GM12872 (cell line): ENCODE results near the gene SBF1.

Experiments used
- CTCF ChIP-seq: IDR thresholded peaks from 3 replicates; pipeline ENCODE4 v1.5.1; 2011; ENCODE audit warnings: low read depth, mild to moderate bottlenecking, low read length, moderate library complexity; ENCODE audit not compliant: insufficient read depth

Gene SBF1

GRCh38 chr22:50520826-50521453 lies 46.1 kb upstream of the SBF1 start:
- TF ChIP-seq CTCF: no peak

- TF ChIP-seq CTCF: no peak
Measured at GRCh38 chr22:50519151-50519550, 44.3 kb upstream of the SBF1 start.

- TF ChIP-seq CTCF: no peak
Measured at GRCh38 chr22:50518606-50519005, 43.8 kb upstream of the SBF1 start.

GRCh38 chr22:50517495-50518260 lies 42.8 kb upstream of the SBF1 start:
- TF ChIP-seq CTCF: no peak

- TF ChIP-seq CTCF: no peak
Measured at GRCh38 chr22:50516891-50517290, 42.1 kb upstream of the SBF1 start.

- TF ChIP-seq CTCF: no peak
Measured at GRCh38 chr22:50516068-50516467, 41.2 kb upstream of the SBF1 start.

GRCh38 chr22:50513175-50513574 lies 38.3 kb upstream of the SBF1 start:
- TF ChIP-seq CTCF: no peak
